A549 (cell line): ENCODE data around the gene KLHL29. TPM values are rescaled to one million over a fixed set of nuclear protein-coding genes. Genes with fewer than 3 reads are reported as not detected.

ENCODE experiments used
- ATAC-seq, 2 experiments: fragments of 200-7000 bp in 1 of 2; fragments of >200 bp in 1 of 2; cut with Nextera tagmentation in 1 of 2; cut with Tn5 transposase in 1 of 2; 3 replicates each; pipeline versions ENCODE4 v1.8.0 to v1.9.1; 2018 to 2020; ENCODE audit warnings: mild to moderate bottlenecking in 1 of 2, moderate library complexity in 1 of 2
- CTCF ChIA-PET: fragments of 300-600 bp; sonication (Branson Sonifier 250); formaldehyde crosslinking; extraction: SDS; loops from one replicate; lab custom pipeline; 2021; ENCODE audit warnings: antibody characterized with exemption, inconsistent platforms; lab: Yijun Ruan, JAX
- POLR2A ChIA-PET: fragments of 350-600 bp; formaldehyde crosslinking; extraction: SDS; loops from one replicate; lab custom pipeline; 2021; ENCODE audit warnings: antibody characterized with exemption, inconsistent platforms; lab: Yijun Ruan, JAX
- DNase-seq, 2 experiments: peaks; one replicate each; pipeline versions ENCODE4 v3.0.0 to v3.0.0-alpha.2; 2011 to 2016; ENCODE audit warnings: low read depth in 1 of 2, low spot score in 1 of 2
- FAIRE-seq: peaks from 2 replicates; lab custom pipeline; 2011; peaks lifted over from hg19 to GRCh38; lab: Jason Lieb, UNC
- H3K27ac ChIP-seq, 2 experiments: fragments of >200 bp; sonication (Bioruptor Twin); formaldehyde crosslinking; 3 replicates each; pipeline ENCODE4 v1.5.1; 2016 to 2017
- H3K4me1 ChIP-seq: fragments of >200 bp; sonication (Bioruptor Twin); formaldehyde crosslinking; 3 replicates; pipeline ENCODE4 v1.6.1; 2016
- H3K4me2 ChIP-seq: fragments of >200 bp; sonication (Bioruptor Twin); formaldehyde crosslinking; 3 replicates; pipeline ENCODE4 v1.6.1; 2016
- H3K4me3 ChIP-seq: fragments of >200 bp; sonication (Bioruptor Twin); formaldehyde crosslinking; 3 replicates; pipeline ENCODE4 v1.5.1; 2016
- H3K9me3 ChIP-seq: fragments of >200 bp; sonication (Bioruptor Twin); formaldehyde crosslinking; 3 replicates; pipeline ENCODE4 v1.6.1; 2016
- CBX8 ChIP-seq: fragments of 200-600 bp; sonication (generic); IDR thresholded peaks from 2 replicates; pipeline ENCODE4 v1.6.1; 2016
- FOSL2 ChIP-seq, 2 experiments: fragments of 450-650 bp in 1 of 2; fragments of >200 bp in 1 of 2; sonication (Bioruptor Twin) in 1 of 2; formaldehyde crosslinking; IDR thresholded peaks; 2 replicates each; pipeline versions ENCODE4 v1.5.0 to v1.6.1; 2016 to 2020; ENCODE audit warnings: mild to moderate bottlenecking in 1 of 2, moderate library complexity in 1 of 2
- HEYL ChIP-seq: fragments of 250-450 bp; sonication (Bioruptor Pico); IDR thresholded peaks from 2 replicates; pipeline ENCODE4 v1.8.0; 2021; ENCODE audit warnings: mild to moderate bottlenecking, moderate library complexity
- KDM5A ChIP-seq: fragments of 200-600 bp; sonication (generic); IDR thresholded peaks from 2 replicates; pipeline ENCODE4 v1.6.1; 2016; ENCODE audit warnings: antibody characterized with exemption, mild to moderate bottlenecking
- MAFK ChIP-seq: fragments of 450-650 bp; IDR thresholded peaks from 2 replicates; pipeline ENCODE4 v1.6.1; 2014; ENCODE audit not compliant: partially characterized antibody
- MYC ChIP-seq: IDR thresholded peaks from 2 replicates; pipeline ENCODE4 v1.6.1; 2012; ENCODE audit warnings: mild to moderate bottlenecking, inconsistent platforms, low read length, improper control_type of control experiment, borderline replicate concordance
- NPAS2 ChIP-seq: fragments of 250-450 bp; sonication (Bioruptor Pico); IDR thresholded peaks from 2 replicates; pipeline ENCODE4 v1.8.0; 2022; ENCODE audit warnings: mild to moderate bottlenecking, moderate library complexity, borderline replicate concordance
- NR3C1 ChIP-seq: fragments of >200 bp; sonication (Bioruptor Twin); formaldehyde crosslinking; IDR thresholded peaks from 3 replicates; pipeline ENCODE4 v1.6.1; 2017
- RAD21 ChIP-seq, 2 experiments: fragments of >200 bp in 1 of 2; sonication (Bioruptor Twin) in 1 of 2; formaldehyde crosslinking in 1 of 2; IDR thresholded peaks in 1 of 2; conservative IDR thresholded peaks in 1 of 2; 2 replicates in 1 of 2; 3 replicates in 1 of 2; pipeline ENCODE4 v1.6.1; 2012 to 2018; ENCODE audit warnings: inconsistent platforms in 1 of 2
- RCOR1 ChIP-seq: fragments of 150-350 bp; IDR thresholded peaks from 2 replicates; pipeline ENCODE4 v1.6.1; 2014; ENCODE audit warnings: antibody characterized with exemption, low read length, low read depth
- RNF2 ChIP-seq: fragments of 200-600 bp; sonication (generic); IDR thresholded peaks from 2 replicates; pipeline ENCODE4 v1.6.1; 2016; ENCODE audit warnings: low read depth, mild to moderate bottlenecking, antibody characterized with exemption, moderate library complexity, borderline replicate concordance
- SMC3 ChIP-seq: fragments of >200 bp; sonication (Bioruptor Twin); formaldehyde crosslinking; IDR thresholded peaks from 3 replicates; pipeline ENCODE4 v1.6.1; 2018; ENCODE audit warnings: inconsistent platforms
- TP53 ChIP-seq: fragments of 250-450 bp; sonication (Bioruptor Pico); IDR thresholded peaks from 2 replicates; pipeline ENCODE4 v1.5.0; 2021; ENCODE audit warnings: mild to moderate bottlenecking, moderate library complexity
- ZC3H11A ChIP-seq: fragments of 450-650 bp; IDR thresholded peaks from 2 replicates; pipeline ENCODE4 v1.6.1; 2014; ENCODE audit warnings: antibody characterized with exemption, mild to moderate bottlenecking
- WGBS: methylation state at CpG from one replicate; pipeline ENCODE4 v1.1.6; 2017; ENCODE audit errors: missing lambda C conversion rate; 5-methylcytosine and 5-hydroxymethylcytosine counted together
- polyA plus RNA-seq, 4 experiments: library from polyadenylated mRNA; depleted of rRNA in 3 of 4; stranded (reverse); fragments of >200 nt; fragmentation: RNase III in 1 of 4; extraction: RNeasy Plus Mini Kit Qiagen cat#74134 plus additional on column Dnase treatment in 1 of 4; gene quantifications; 2 replicates in 3 of 4; 3 replicates in 1 of 4; pipeline ENCODE4 v1.2.3, GENCODE V29; 2011 to 2017
- TF ChIP-seq, protein P1 (sequence below): IDR thresholded peaks from 2 replicates; pipeline ENCODE4 v1.6.1; 2012
- TF ChIP-seq, protein P2 (sequence below): fragments of 250-450 bp; sonication (Bioruptor Pico); IDR thresholded peaks from 2 replicates; pipeline ENCODE4 v1.5.0; 2021; ENCODE audit warnings: mild to moderate bottlenecking, moderate library complexity, borderline replicate concordance
- TF ChIP-seq, protein P3 (sequence below): fragments of 200-600 bp; sonication (generic); IDR thresholded peaks from 2 replicates; pipeline ENCODE4 v1.6.1; 2016; ENCODE audit warnings: antibody characterized with exemption, mild to moderate bottlenecking, moderate library complexity
- TF ChIP-seq, protein P4 (sequence below): fragments of 250-450 bp; sonication (Bioruptor Pico); IDR thresholded peaks from 2 replicates; pipeline ENCODE4 v1.5.0; 2020; ENCODE audit warnings: low read depth, mild to moderate bottlenecking, moderate library complexity

The KLHL29 gene
- polyA plus RNA-seq, 2 of the 4 experiments (the other 2 are of a cell fraction) = 1.3 to 2.5 TPM

DNA sequence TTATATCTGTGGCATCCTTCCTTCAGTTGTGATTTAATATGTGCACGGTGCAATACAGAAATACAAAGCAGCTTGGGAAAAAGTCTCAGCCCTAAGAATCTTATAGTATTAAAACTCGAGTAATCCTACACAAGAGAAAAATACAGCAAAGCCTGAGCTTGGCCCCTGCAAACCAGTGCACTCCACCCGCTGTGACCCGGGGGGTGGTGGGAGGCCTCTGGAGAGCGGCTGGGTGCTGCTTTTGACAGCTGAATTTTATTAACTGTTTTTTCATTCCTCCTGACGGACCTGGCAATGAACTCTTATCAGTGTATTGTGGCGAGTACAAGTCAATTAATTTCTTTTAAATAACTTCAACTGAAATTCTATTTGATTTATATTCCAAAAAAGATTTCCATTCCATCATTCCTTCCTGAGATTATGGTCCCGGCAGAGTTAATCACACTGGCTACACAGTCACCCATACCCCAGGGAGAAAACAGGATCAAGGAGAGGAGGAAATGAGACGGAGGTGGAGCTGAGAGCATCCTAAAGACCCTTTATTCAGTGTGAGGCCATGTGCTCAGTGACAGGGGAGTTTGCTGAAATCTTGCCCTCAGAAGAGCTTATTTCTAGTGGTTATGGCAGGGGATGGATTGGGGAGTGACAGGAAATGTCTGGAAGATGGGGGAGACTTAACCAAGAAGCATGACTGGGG is 124.8 kb downstream of the KLHL29 start (continued):
- no peak for TF ChIP-seq NPAS2 (CRISPR knock-in tag)
- no peak for TF ChIP-seq RNF2

DNA sequence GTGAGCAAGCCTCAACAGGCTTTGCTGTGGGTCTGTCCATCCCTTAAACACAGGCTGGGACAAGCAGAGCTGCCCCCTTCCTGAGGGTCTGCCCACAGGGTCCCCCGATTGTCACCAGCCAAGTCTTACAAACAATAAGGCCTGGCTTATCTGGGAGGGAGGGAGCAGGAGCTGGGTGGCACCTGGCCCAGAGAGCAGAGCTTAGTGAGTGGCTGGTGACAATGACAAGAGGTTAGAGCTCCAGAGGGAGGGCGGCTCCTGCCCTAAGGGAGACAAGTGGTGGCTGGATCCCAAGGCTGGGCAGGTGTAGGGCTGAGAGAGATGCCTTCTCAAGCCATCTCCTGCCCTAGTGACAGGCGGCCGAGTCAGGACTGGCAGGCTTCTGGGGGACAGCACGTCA is 125.5 kb downstream of the KLHL29 start:
- ATAC-seq = no peak
- H3K4me2 ChIP-seq = no peak overlapping the region
- no peaks in the 10 kb centered on the region for H3K9me3 ChIP-seq
- TF ChIP-seq ZC3H11A (no peak), RAD21 (conservative IDR thresholded peaks at IDR 0.05 in 1 of 2, IDR thresholded peaks at IDR 0.05 in 1 of 2) (no peak), TP53 (CRISPR knock-in tag) (no peak), HEYL (no peak), FOSL2 (IDR thresholded peaks at IDR 0.05) (no peak), FOSL2 (CRISPR knock-in tag; IDR thresholded peaks at IDR 0.05) (no peak), NPAS2 (CRISPR knock-in tag) (no peak), CBX8 (no peak), NR3C1 (no peak), MYC (no peak), KDM5A (no peak), SMC3 (no peak), MAFK (no peak), RCOR1 (no peak), RNF2 (no peak)
- TF ChIP-seq, protein P1, sequence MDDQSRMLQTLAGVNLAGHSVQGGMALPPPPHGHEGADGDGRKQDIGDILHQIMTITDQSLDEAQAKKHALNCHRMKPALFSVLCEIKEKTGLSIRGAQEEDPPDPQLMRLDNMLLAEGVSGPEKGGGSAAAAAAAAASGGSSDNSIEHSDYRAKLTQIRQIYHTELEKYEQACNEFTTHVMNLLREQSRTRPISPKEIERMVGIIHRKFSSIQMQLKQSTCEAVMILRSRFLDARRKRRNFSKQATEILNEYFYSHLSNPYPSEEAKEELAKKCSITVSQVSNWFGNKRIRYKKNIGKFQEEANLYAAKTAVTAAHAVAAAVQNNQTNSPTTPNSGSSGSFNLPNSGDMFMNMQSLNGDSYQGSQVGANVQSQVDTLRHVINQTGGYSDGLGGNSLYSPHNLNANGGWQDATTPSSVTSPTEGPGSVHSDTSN = no peak
- TF ChIP-seq, protein P2, sequence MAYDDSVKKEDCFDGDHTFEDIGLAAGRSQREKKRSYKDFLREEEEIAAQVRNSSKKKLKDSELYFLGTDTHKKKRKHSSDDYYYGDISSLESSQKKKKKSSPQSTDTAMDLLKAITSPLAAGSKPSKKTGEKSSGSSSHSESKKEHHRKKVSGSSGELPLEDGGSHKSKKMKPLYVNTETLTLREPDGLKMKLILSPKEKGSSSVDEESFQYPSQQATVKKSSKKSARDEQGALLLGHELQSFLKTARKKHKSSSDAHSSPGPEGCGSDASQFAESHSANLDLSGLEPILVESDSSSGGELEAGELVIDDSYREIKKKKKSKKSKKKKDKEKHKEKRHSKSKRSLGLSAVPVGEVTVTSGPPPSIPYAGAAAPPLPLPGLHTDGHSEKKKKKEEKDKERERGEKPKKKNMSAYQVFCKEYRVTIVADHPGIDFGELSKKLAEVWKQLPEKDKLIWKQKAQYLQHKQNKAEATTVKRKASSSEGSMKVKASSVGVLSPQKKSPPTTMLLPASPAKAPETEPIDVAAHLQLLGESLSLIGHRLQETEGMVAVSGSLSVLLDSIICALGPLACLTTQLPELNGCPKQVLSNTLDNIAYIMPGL (CRISPR knock-in tag) = no peak
- TF ChIP-seq, protein P3, sequence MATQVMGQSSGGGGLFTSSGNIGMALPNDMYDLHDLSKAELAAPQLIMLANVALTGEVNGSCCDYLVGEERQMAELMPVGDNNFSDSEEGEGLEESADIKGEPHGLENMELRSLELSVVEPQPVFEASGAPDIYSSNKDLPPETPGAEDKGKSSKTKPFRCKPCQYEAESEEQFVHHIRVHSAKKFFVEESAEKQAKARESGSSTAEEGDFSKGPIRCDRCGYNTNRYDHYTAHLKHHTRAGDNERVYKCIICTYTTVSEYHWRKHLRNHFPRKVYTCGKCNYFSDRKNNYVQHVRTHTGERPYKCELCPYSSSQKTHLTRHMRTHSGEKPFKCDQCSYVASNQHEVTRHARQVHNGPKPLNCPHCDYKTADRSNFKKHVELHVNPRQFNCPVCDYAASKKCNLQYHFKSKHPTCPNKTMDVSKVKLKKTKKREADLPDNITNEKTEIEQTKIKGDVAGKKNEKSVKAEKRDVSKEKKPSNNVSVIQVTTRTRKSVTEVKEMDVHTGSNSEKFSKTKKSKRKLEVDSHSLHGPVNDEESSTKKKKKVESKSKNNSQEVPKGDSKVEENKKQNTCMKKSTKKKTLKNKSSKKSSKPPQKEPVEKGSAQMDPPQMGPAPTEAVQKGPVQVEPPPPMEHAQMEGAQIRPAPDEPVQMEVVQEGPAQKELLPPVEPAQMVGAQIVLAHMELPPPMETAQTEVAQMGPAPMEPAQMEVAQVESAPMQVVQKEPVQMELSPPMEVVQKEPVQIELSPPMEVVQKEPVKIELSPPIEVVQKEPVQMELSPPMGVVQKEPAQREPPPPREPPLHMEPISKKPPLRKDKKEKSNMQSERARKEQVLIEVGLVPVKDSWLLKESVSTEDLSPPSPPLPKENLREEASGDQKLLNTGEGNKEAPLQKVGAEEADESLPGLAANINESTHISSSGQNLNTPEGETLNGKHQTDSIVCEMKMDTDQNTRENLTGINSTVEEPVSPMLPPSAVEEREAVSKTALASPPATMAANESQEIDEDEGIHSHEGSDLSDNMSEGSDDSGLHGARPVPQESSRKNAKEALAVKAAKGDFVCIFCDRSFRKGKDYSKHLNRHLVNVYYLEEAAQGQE = no peak
- TF ChIP-seq, protein P4, sequence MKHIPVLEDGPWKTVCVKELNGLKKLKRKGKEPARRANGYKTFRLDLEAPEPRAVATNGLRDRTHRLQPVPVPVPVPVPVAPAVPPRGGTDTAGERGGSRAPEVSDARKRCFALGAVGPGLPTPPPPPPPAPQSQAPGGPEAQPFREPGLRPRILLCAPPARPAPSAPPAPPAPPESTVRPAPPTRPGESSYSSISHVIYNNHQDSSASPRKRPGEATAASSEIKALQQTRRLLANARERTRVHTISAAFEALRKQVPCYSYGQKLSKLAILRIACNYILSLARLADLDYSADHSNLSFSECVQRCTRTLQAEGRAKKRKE = no peak
- TF ChIP-seq, all 56 proteins: peak for 0
- no peak for FAIRE-seq
- ChIA-PET CTCF (interaction anchor here (0.8 to 2.0 kb wide), 2 partner anchors 9 to 43 kb away, joined by 3 to 4 read pairs; no protein-coding TSS in a partner anchor), POLR2A (no interaction called here)
- no peak for DNase-seq
- Histone ChIP-seq H3K4me1 (no peaks in the 10 kb centered on the region), H3K4me3 (no peak overlapping the region), H3K27ac (no peak overlapping the region)
- WGBS = 66% methylated on average over 4 of the region's 5 CpGs
